Kidney (tissue), 14 donors: Measurements from ENCODE around the gene ZNF506. TPM values are rescaled to one million over a fixed set of nuclear protein-coding genes. Genes with fewer than 3 reads are reported as not detected.
"Not testable (repeated sequence)": the region's sequence is repeated elsewhere in the genome, so short reads cannot be mapped to it uniquely, and the experiment has no call there.

Experiments
- DNase-seq, 5 donors: peaks; one replicate each; pipeline ENCODE4 v3.0.0-alpha.2; 2013 to 2020
- FAIRE-seq: peaks from 2 replicates; lab custom pipeline; 2012; peaks lifted over from hg19 to GRCh38; lab: Jason Lieb, UNC
- H3K27ac ChIP-seq, 2 donors: one replicate each; pipeline ENCODE4 v1.7.0; 2013; ENCODE audit warnings: low read depth in 2 of 2, low read length in 2 of 2, inconsistent platforms in 1 of 2
- H3K27me3 ChIP-seq: one replicate; pipeline ENCODE4 v1.7.1; 2013; ENCODE audit warnings: low read length, inconsistent platforms; ENCODE audit not compliant: control insufficient read depth, insufficient read depth
- H3K36me3 ChIP-seq, 3 donors: one replicate each; pipeline versions ENCODE4 v1.7.0 to v1.7.1; 2013; ENCODE audit warnings: low read length in 3 of 3, control low read depth in 1 of 3, inconsistent platforms in 1 of 3; ENCODE audit not compliant: insufficient read depth in 3 of 3, control insufficient read depth in 2 of 3
- H3K4me1 ChIP-seq, 3 donors: one replicate each; pipeline versions ENCODE4 v1.7.0 to v1.7.1; 2013; ENCODE audit warnings: low read length in 3 of 3, inconsistent platforms in 1 of 3, low read depth in 1 of 3; ENCODE audit not compliant: control insufficient read depth in 2 of 3, insufficient read depth in 2 of 3
- H3K4me3 ChIP-seq, 3 donors: one replicate each; pipeline versions ENCODE4 v1.7.0 to v1.8.1; 2013; ENCODE audit warnings: low read length in 3 of 3, control low read depth in 1 of 3, inconsistent platforms in 1 of 3
- H3K9ac ChIP-seq, 3 donors: one replicate each; pipeline versions ENCODE4 v1.7.0 to v1.7.1; 2013; ENCODE audit warnings: low read length in 3 of 3, control low read depth in 1 of 3, inconsistent platforms in 1 of 3
- H3K9me3 ChIP-seq, 3 donors: one replicate each; pipeline versions ENCODE4 v1.7.0 to v1.7.1; 2013; ENCODE audit warnings: low read length in 3 of 3, control low read depth in 1 of 3, inconsistent platforms in 1 of 3; ENCODE audit not compliant: control insufficient read depth in 2 of 3, insufficient read depth in 1 of 3
- intact Hi-C: fragments of 100-400 bp; cut with DNase I; formaldehyde crosslinking; loops from one replicate; pipeline ENCODE4 v1.11.1; 2022
- polyA plus RNA-seq: library from polyadenylated mRNA; stranded (reverse); fragments of 350-450 nt; fragmentation: Illumina TruSeq; extraction: RNeasy Lipid Tissue Mini Kit (QIAGEN cat#74804); gene quantifications from one replicate; pipeline ENCODE4 v1.2.3, GENCODE V29; 2014; ENCODE audit warnings: low read depth, low replicate concordance; ENCODE audit not compliant: insufficient read depth
- total RNA-seq: library from RNA; stranded (reverse); fragmentation: NEBNext Ultra II Directional; extraction: Animal tissue kit (Norgen Biotek cat#: 25700); gene quantifications from one replicate; pipeline ENCODE4 v1.2.1, GENCODE V29; 2021
- TF ChIP-seq, protein P1 (sequence below): IDR thresholded peaks from 3 replicates; pipeline ENCODE4 v1.5.1; 2012; ENCODE audit warnings: mild to moderate bottlenecking, moderate library complexity, borderline replicate concordance; ENCODE audit not compliant: insufficient read depth; ENCODE audit errors: extremely low read depth
- donor health status: control.
- donor health status: control.
- donor health status: control.
- donor health status: control.
- donor health status: control.
- donor health status: DM: yes; HTN: yes; CAD: no.
- donor health status: Normal renal cell carcinoma (clear cell type).

The ZNF506 gene
- total and polyA plus RNA-seq, 2 donors from 2014 or later: 7.4 to 37.8 TPM

DNA sequence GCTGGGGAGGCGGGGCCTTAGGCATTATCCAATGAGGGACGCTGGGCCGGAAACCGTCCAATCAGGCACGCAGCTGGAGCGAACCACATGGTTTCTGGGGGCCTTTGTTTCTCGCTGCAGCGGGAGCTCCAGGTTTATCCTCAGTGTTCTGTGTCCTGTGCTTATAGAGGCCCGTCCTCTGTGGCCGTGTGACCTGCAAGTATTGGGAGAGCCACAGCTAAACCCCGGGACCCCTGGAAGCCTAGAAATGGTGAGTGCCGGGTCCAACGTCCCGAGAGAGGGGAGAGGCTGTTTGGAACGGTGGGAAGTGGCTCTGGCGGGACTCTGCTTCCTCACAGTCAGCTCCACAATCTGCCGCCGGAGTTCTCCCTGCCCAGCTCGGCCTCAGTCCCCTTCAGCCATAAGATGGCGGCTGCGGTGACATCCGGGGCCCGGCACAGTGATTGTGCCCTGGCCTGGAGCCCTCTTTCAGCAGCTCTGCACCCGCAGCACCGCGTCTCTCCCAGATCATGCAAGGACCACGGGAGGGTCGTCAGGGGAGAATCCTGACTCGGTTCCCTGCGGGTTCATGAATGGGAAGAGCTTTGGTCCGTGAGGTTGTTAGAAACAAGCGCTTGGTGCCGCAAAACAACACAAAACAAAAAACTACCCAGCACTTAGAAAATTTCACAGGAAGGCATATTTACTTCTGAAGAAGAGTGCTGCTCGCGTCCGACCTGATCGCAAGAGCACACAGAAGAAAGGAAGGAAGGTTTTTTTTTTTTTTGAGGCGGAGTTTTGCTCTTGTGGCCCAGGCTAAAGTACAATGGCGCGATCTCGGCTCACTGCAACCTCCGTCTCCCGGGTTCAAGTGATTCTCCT, 44.4 kb upstream of the ZNF506 start, which contains the start of gene ZNF253:
Gene ZNF253, plus strand, starts transcription at position 133 of the 861 bp plus-strand sequence. Its CDS starts 115 bp downstream, at position 248.
- Histone ChIP-seq H3K9ac (peak within 1 kb of the TSS; percentile 84 to 97 (median 95)), H3K9me3 (no peaks in the 10 kb centered on the region), H3K4me1 (peaks cover 0 to 4% (median 0%) of the 10 kb centered on the region in 3 donors), H3K27me3 (no peaks in the 10 kb centered on the region), H3K36me3 (no peaks in the 10 kb centered on the region), H3K27ac (peak within 1 kb of the TSS; percentile 88 to 89), H3K4me3 (peak within 1 kb of the TSS; percentile 85 to 96 (median 93))
- TF ChIP-seq, protein P1, sequence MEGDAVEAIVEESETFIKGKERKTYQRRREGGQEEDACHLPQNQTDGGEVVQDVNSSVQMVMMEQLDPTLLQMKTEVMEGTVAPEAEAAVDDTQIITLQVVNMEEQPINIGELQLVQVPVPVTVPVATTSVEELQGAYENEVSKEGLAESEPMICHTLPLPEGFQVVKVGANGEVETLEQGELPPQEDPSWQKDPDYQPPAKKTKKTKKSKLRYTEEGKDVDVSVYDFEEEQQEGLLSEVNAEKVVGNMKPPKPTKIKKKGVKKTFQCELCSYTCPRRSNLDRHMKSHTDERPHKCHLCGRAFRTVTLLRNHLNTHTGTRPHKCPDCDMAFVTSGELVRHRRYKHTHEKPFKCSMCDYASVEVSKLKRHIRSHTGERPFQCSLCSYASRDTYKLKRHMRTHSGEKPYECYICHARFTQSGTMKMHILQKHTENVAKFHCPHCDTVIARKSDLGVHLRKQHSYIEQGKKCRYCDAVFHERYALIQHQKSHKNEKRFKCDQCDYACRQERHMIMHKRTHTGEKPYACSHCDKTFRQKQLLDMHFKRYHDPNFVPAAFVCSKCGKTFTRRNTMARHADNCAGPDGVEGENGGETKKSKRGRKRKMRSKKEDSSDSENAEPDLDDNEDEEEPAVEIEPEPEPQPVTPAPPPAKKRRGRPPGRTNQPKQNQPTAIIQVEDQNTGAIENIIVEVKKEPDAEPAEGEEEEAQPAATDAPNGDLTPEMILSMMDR: no peak
- FAIRE-seq: peak; percentile 91
- DNase-seq: peak; percentile 98 to 99 (median 99)
- intact Hi-C loops: no loop called here

DNA sequence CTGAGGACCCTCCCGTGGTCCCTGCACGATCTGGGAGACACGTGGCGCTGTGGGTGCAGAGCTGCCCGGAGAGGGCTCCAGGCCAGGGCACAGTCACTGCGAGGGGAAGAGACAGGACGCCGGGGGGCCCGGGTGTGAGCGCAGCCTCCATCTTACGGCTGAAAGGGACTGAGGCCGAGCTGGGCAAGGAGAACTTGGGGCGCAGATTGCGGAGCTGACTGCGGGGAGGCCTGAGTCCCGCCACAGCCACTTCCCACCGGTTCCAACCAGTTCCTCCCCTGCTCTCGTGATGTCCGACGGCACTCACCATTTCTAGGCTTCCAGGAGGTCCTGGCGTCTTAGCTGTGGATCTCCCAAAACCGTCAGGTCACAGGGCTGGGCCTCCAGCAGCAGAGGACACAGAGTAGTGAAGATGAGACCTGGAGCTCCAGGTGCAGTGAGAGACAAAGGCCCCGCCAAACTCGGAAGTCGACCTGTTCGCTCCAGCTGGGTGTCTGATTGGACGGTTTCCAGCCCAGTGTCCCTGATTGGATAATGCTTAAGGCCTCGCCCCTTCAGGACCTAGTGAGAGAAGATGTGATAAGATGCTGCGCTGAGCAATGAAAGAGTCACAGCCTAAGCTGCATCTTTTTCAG, 39.3 kb upstream of the ZNF506 start:
- TF ChIP-seq, protein P1: no peak
- no peak for FAIRE-seq
- H3K4me1 ChIP-seq: peaks cover 0 to 2% (median 0%) of the 10 kb centered on the region in 3 donors
- H3K27me3 ChIP-seq: no peaks in the 10 kb centered on the region
- no peak overlapping the region for H3K27ac ChIP-seq
- peak in 4 of 5 donors; percentile 84 to 96 (median 86) for DNase-seq
- no peaks in the 10 kb centered on the region for H3K9me3 ChIP-seq
- intact Hi-C loops: no loop called here
- peak overlapping the region in 2 of 3 donors; percentile 4 to 53 for H3K9ac ChIP-seq
- H3K4me3 ChIP-seq: peak overlapping the region; percentile 63 to 73 (median 71)
- H3K36me3 ChIP-seq: no peaks in the 10 kb centered on the region

DNA sequence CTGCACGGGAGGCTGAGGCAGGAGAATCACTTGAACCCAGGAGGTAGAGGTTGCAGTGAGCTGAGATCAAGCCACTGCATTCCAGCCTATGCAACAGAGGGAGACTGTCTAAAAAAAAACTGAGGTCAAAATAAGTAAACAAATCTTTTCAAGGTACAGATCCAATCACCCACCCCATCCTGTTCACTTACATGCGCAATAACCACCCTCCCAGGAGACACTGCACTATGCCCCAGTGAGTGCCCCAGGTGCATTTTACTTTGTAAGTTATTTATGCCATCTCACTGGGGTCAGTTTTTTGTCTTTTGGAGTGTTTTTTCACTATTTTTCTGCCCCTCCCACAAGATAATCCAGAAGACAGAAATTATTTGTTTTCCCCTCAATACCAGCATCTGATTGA, 37.2 kb upstream of the ZNF506 start:
- FAIRE-seq (no peak), DNase-seq (no peak)
- no peak overlapping the region for H3K27ac ChIP-seq
- intact Hi-C loops: no loop called here
- no peaks in the 10 kb centered on the region for H3K9me3 ChIP-seq
- H3K27me3 ChIP-seq: no peaks in the 10 kb centered on the region
- no peak overlapping the region for H3K9ac ChIP-seq
- no peak overlapping the region for H3K4me3 ChIP-seq
- TF ChIP-seq, protein P1: no peak
- no peaks in the 10 kb centered on the region for H3K36me3 ChIP-seq
- H3K4me1 ChIP-seq: no peaks in the 10 kb centered on the region

DNA sequence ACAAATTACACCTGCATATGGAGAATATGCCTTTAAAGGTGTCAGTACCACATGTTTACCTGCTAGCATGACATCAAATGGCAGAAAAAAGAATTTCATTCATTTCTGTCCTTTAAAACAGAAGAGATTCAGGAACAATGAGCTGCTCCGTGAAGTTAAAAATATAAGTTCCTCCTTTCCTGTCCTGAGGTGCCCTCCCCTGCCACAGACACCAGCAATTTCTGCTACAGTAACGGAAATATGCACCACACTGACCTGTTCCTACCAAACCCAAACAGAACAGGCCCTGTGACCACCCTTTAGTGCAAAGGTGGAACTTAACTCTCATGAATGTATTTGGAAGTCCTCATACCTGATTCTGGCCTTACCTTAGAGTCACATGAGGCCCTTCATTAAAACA, 30.2 kb upstream of the ZNF506 start:
- DNase-seq, H3K4me3 ChIP-seq, H3K27me3 ChIP-seq, H3K4me1 ChIP-seq, H3K36me3 ChIP-seq, intact Hi-C loops, FAIRE-seq, H3K9ac ChIP-seq, H3K27ac ChIP-seq, H3K9me3 ChIP-seq: not testable (repeated sequence)
